Measurements from ENCODE around the gene SLC25A17. TPM values are rescaled to one million over a fixed set of nuclear protein-coding genes. Genes with fewer than 3 reads are reported as not detected.

Gene SLC25A17, protein sequence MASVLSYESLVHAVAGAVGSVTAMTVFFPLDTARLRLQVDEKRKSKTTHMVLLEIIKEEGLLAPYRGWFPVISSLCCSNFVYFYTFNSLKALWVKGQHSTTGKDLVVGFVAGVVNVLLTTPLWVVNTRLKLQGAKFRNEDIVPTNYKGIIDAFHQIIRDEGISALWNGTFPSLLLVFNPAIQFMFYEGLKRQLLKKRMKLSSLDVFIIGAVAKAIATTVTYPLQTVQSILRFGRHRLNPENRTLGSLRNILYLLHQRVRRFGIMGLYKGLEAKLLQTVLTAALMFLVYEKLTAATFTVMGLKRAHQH
- 20.3 and 23.8 TPM in 2 replicates for total RNA-seq

DNA sequence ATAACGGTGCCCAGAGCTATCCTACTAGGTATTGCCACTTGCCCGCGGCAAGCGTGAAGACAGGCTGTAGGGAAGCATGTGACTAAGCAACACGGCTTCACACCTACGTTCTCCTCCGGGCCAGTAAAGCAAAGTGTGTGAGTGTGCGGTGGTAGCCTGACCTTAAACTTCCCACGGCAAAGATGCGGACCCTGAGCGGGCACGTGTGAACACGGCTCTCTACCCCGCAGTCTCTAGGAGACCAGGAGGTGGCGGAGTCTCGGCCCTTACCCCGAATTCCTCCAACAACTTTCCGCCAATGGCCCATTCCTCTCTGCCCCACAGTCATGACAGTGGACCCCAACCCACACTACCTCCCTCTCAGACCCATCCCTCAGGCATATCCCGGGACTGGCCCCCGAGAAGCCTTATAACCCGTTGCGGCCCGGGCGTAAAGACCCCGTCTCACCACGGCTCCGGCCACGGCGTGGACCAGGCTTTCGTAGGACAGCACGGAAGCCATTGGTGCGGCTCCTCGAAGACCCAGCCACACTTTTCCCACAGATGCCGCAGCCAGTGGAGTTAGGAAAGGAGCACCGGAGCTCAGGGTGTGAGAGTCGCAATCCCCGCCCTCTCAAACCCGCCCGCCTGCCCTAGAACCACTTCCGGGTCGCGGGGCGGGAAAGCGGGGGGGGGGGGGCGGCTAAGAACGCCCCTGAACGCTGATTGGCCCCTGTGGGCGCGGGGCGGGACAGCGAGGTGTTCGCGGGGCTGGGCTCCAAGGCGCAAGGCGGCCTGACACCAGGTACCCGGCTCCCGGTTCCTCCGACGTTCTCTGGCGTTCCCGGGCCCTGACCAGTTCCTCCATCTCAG, at the start of gene SLC25A17:
SLC25A17 (minus strand) TSS at position 600 of the 852 bp plus-strand sequence; CDS start at position 502, 98 bp downstream.

DNA sequence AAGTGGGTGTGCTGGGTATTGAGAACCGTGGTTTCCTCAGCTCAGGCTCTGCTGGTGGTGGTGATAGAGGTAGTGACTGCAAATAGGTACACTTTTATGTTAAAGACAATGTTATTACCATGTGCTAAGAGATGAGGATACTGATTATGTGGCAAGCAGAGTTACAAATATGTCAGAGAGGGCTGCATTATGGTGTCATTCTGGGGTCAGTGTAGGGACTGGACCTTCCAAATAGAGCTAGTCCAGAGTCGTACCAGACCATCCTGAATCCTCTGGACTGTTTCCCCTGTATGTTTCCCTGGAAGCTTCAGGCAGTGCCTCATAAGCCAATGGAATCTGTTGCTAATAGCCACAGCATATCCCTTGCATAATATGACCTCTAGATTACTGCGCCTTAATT, 42.9 kb upstream of the SLC25A17 start, which contains the start of gene DNAJB7:
DNAJB7 (minus strand) TSS at position 101 of the 400 bp plus-strand sequence. CDS start 119 bp downstream, outside the sequence.

DNA sequence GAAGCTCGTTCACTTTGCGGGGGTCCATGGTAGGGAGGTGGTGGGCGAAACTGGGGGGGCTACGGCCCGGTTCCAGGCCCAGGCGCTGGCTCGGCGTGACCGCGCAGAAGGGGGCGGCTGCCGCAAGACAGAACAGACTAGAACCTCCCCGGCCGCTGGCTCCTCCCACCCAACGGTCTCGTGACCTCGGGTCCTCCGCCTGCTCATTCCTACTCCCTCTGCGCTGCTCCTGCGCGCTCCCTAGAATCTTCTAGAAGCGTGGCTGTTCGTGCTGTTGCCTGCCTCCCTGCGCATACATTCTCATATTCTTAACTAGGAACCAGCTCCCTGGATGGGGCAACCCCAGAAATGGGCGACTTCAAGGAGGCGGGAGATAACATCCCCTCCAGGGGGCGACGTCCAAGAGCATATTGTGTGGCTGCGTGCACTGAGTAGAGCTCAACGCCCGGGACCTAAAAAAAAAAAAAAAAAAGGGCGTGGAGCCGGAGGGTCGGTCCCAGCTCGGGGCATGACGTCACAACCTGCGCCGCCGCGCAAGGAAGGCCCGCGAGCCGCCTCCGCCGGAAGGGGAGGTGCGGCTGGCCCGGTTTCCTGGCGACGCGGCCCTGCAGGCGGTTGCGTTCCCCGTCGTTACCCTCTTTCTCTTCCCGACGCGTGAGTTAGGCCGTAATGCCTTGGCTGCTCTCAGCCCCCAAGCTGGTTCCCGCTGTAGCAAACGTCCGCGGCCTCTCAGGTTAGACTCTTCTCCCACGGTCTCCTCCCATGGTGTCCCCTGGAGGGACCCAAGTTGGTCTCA, 37.6 kb upstream of the SLC25A17 start, which contains the start of the genes ST13 and XPNPEP3:
ST13 (minus strand) TSS at position 127 of the 796 bp plus-strand sequence; CDS start at position 28, 99 bp downstream.
XPNPEP3 (plus strand) TSS at position 636 of the 796 bp plus-strand sequence; CDS start at position 670, 34 bp downstream.

Small RNA genes within 50 kb of the gene (small RNA-seq; reads per million reads assigned to genes)
- gene JTBP1 (not detected), gene MIR4766 (0.84 reads per million, percentile 12 among the genes with 10 or more reads in this experiment)

Other genes with a start within 250 kb of the SLC25A17 start
- 35.1 and 38.5 TPM in 2 replicates for gene MRTFA, start 182.6 kb downstream of the SLC25A17 start, total RNA-seq
- not detected in 2 replicates for gene MCHR1, start 139.9 kb downstream of the SLC25A17 start, total RNA-seq
- 172 and 188 TPM in 2 replicates for gene ST13, start 37.3 kb upstream of the SLC25A17 start, total RNA-seq
- gene XPNPEP3, start 37.8 kb upstream of the SLC25A17 start, total RNA-seq: 19.4 and 23.0 TPM in 2 replicates
- not detected in 2 replicates for gene DNAJB7, start 42.8 kb upstream of the SLC25A17 start, total RNA-seq
- 50.4 and 61.2 TPM in 2 replicates for gene RBX1, start 132.0 kb upstream of the SLC25A17 start, total RNA-seq